ENCODE data around the gene TAF11L13. TPM values are rescaled to one million over a fixed set of nuclear protein-coding genes. Genes with fewer than 3 reads are reported as not detected.
"Not testable (repeated sequence)": the region's sequence is repeated elsewhere in the genome, so short reads cannot be mapped to it uniquely, and the experiment has no call there.

TAF11L13 gene
- total RNA-seq, 1 donor from 2014 or later: not detected

GRCh38 chr5:17614872-17615605 lies 16.8 kb upstream of the TAF11L13 start:
- Histone ChIP-seq H3K36me3 (no peaks in the 10 kb centered on the region), H3K9me3 (no peaks in the 10 kb centered on the region), H3K4me1 (no peaks in the 10 kb centered on the region), H3K4me3 (no peak overlapping the region), H3K27ac (no peak overlapping the region), H3K27me3 (no peaks in the 10 kb centered on the region)
- DNase-seq (ENCODE audit: extremely low spot score in 2 of 2): no peak
- TF ChIP-seq POLR2A (IDR thresholded peaks at IDR 0.05): no peak
- no peak for TF ChIP-seq CTCF (IDR thresholded peaks at IDR 0.05)
- intact Hi-C loops (cut with DNase I): no loop called here

DNA sequence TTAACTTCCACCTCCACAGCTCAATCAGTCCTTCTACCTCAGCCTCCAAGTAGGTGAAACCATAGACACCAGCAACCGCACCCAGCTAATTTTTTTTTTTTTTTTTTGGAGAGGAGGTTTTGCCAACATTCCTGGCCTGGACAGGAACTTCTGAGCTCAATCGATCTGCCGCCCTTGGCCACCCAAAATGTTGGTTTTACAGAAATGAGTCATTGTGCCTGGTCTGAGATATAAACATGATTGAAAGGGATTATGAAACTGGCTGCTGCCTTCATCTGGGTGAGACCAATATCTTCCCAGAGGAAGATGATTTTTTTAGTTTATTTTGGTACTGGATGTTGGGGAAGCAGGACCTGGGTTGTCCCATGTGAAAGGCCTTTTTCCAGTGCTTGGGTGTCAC lies 12.5 kb upstream of the TAF11L13 start:
- TF ChIP-seq CTCF (IDR thresholded peaks at IDR 0.05) (no peak), POLR2AphosphoS5 (IDR thresholded peaks at IDR 0.05; ENCODE audit: insufficient read depth in 1 of 2, low read depth in 1 of 2) (no peak), POLR2A (IDR thresholded peaks at IDR 0.05) (no peak)
- no peaks in the 10 kb centered on the region for H3K9me3 ChIP-seq
- H3K36me3 ChIP-seq: no peaks in the 10 kb centered on the region
- no peaks in the 10 kb centered on the region for H3K4me1 ChIP-seq
- H3K27ac ChIP-seq: no peak overlapping the region
- no peak overlapping the region for H3K4me3 ChIP-seq
- DNase-seq (ENCODE audit: extremely low spot score in 2 of 2): no peak
- no peaks in the 10 kb centered on the region for H3K27me3 ChIP-seq
- intact Hi-C loops (cut with DNase I): no loop called here

DNA sequence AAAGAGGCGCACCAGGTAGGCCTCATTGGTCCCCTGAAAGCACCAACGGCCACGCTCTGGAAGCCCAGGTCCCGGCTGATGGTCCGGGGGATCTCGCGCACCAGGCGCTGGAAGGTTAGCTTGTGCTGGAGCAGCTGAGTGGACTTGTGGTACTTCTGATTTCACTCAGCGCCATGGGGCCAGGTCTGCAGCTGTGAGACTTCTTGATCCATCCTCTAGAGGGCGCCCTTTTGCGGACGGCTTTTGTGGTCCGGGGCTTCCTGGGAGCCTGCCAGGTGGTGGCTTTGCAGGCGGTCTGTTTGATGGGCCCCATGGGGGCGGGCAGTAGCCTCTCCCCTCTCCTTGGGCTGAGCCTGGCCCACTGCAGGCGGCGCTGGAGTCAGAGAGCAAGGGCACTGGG lies 11.3 kb upstream of the TAF11L13 start:
- H3K4me1 ChIP-seq: no peaks in the 10 kb centered on the region
- H3K36me3 ChIP-seq: no peaks in the 10 kb centered on the region
- no peak for DNase-seq (ENCODE audit: extremely low spot score in 2 of 2)
- TF ChIP-seq CTCF (IDR thresholded peaks at IDR 0.05): no peak
- no peak for TF ChIP-seq POLR2AphosphoS5 (IDR thresholded peaks at IDR 0.05; ENCODE audit: insufficient read depth in 1 of 2, low read depth in 1 of 2)
- no peak for TF ChIP-seq POLR2A (IDR thresholded peaks at IDR 0.05)
- intact Hi-C loops (cut with DNase I): no loop called here
- H3K27me3 ChIP-seq: no peaks in the 10 kb centered on the region
- no peaks in the 10 kb centered on the region for H3K9me3 ChIP-seq
- no peak overlapping the region for H3K27ac ChIP-seq
- no peak overlapping the region for H3K4me3 ChIP-seq

DNA sequence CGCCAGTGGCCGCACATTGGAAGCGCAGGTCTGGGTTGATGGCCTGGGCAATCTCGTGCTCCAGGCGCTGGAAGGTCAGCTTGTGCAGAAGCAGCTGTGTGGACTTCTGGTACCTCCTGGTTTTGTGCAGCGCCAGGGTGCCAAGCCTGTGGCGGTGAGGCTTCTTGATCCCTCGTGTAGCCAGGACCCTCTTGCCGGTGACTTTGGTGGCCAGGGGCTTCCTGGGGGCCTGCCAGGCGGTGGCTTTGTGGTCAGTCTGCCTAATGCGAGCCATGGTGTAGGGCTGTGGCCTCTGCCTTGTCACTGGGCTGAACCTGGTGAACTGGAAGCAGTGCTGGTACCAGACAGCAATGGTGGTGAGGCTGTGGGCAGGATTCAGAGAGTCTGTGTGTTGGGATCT lies 6.2 kb upstream of the TAF11L13 start:
- DNase-seq (ENCODE audit: extremely low spot score in 2 of 2): no peak
- Histone ChIP-seq H3K27ac (no peak overlapping the region), H3K4me1 (no peaks in the 10 kb centered on the region), H3K4me3 (no peak overlapping the region), H3K27me3 (no peaks in the 10 kb centered on the region), H3K9me3 (no peaks in the 10 kb centered on the region), H3K36me3 (no peaks in the 10 kb centered on the region)
- TF ChIP-seq POLR2A (IDR thresholded peaks at IDR 0.05) (no peak), CTCF (IDR thresholded peaks at IDR 0.05) (no peak), POLR2AphosphoS5 (IDR thresholded peaks at IDR 0.05; ENCODE audit: insufficient read depth in 1 of 2, low read depth in 1 of 2) (no peak)
- intact Hi-C loops (cut with DNase I): no loop called here

GRCh38 chr5:17634160-17634559 lies 2.3 kb downstream of the TAF11L13 start, which contains the start of gene TAF11L14:
Gene TAF11L14 (plus strand): TSS chr5:17634460.
- Histone ChIP-seq H3K4me3 (no peak within 1 kb of the TSS), H3K4me1 (no peaks in the 10 kb centered on the region)

GRCh38 chr5:17649232-17649631 lies 17.3 kb downstream of the TAF11L13 start:
- H3K4me1 ChIP-seq; H3K36me3 ChIP-seq; H3K27ac ChIP-seq; H3K27me3 ChIP-seq; intact Hi-C loops (cut with DNase I); DNase-seq (ENCODE audit: extremely low spot score in 2 of 2); H3K9me3 ChIP-seq; H3K4me3 ChIP-seq: not testable (repeated sequence)

More at GRCh38 chr5:17634160-17634559, 2.3 kb downstream of the TAF11L13 start, which contains the start of gene TAF11L14:
- no peaks in the 10 kb centered on the region for H3K27me3 ChIP-seq
- no peak within 1 kb of the TSS for H3K27ac ChIP-seq
- DNase-seq (ENCODE audit: extremely low spot score in 2 of 2): no peak
- H3K9me3 ChIP-seq: no peaks in the 10 kb centered on the region
- TF ChIP-seq CTCF (IDR thresholded peaks at IDR 0.05) (no peak), POLR2A (IDR thresholded peaks at IDR 0.05) (no peak), POLR2AphosphoS5 (IDR thresholded peaks at IDR 0.05; ENCODE audit: insufficient read depth in 1 of 2, low read depth in 1 of 2) (no peak)
- intact Hi-C loops (cut with DNase I): no loop called here
- no peaks in the 10 kb centered on the region for H3K36me3 ChIP-seq

- H3K4me1 ChIP-seq; DNase-seq (ENCODE audit: extremely low spot score in 2 of 2); H3K36me3 ChIP-seq; intact Hi-C loops (cut with DNase I); H3K27me3 ChIP-seq; H3K27ac ChIP-seq; H3K4me3 ChIP-seq; H3K9me3 ChIP-seq: not testable (repeated sequence)
Measured at GRCh38 chr5:17655201-17655759, 23.4 kb downstream of the TAF11L13 start.
